Stimulated activated CD4-positive, alpha-beta T cell treated with anti-CD3 and anti-CD28 coated beads, Interleukin-2, amount 100 ng/mL, for 48 hours (primary cell): ENCODE results near the gene TICAM2.

ENCODE experiments used
- DNase-seq, 2 donors: peaks; one replicate each; pipeline ENCODE4 v3.0.0-alpha.2; 2020

Gene TICAM2

GRCh38 chr5:115530426-115530825, 71.9 kb downstream of the TICAM2 start:
- no peak for DNase-seq
